HepG2 (cell line): ENCODE results near the gene TBC1D16. TPM values are rescaled to one million over a fixed set of nuclear protein-coding genes. Genes with fewer than 3 reads are reported as not detected.

Experiments used
- AGO2 ChIP-seq: fragments of 200-400 bp; formaldehyde crosslinking; optimal IDR thresholded peaks from 2 replicates; pipeline ENCODE3; 2017; ENCODE audit warnings: mild to moderate bottlenecking, low read depth, low read length, moderate library complexity
- ATF7-NPFF ChIP-seq: sonication (generic); formaldehyde crosslinking; IDR thresholded peaks from 2 replicates; pipeline ENCODE4 v1.8.1; 2023; ENCODE audit warnings: mild to moderate bottlenecking, low read depth, missing genetic modification reagents, moderate library complexity
- BRF2 ChIP-seq: sonication (generic); formaldehyde crosslinking; IDR thresholded peaks from 2 replicates; pipeline ENCODE4 v1.8.1; 2022; ENCODE audit warnings: mild to moderate bottlenecking, missing genetic modification reagents
- CAMTA2 ChIP-seq: sonication (generic); formaldehyde crosslinking; IDR thresholded peaks from 2 replicates; pipeline ENCODE4 v1.4.0; 2020; ENCODE audit warnings: mild to moderate bottlenecking, missing genetic modification reagents, borderline replicate concordance
- DMAP1 ChIP-seq: IDR thresholded peaks from 2 replicates; pipeline ENCODE4 v1.6.1; 2016
- DPF2 ChIP-seq: sonication (generic); formaldehyde crosslinking; IDR thresholded peaks from 2 replicates; pipeline ENCODE4 v1.4.0; 2020; ENCODE audit warnings: mild to moderate bottlenecking, low read depth, missing genetic modification reagents, borderline replicate concordance
- EEA1 ChIP-seq: sonication (generic); formaldehyde crosslinking; IDR thresholded peaks from 2 replicates; pipeline ENCODE4 v1.5.1; 2020; ENCODE audit warnings: mild to moderate bottlenecking, missing genetic modification reagents, borderline replicate concordance
- FOXM1 ChIP-seq: sonication (generic); formaldehyde crosslinking; IDR thresholded peaks from 2 replicates; pipeline ENCODE4 v1.5.0; 2020; ENCODE audit warnings: missing genetic modification reagents
- KAT7 ChIP-seq: IDR thresholded peaks from 2 replicates; pipeline ENCODE4 v1.6.1; 2018; ENCODE audit warnings: borderline replicate concordance, missing compliant biosample characterization
- NFE2 ChIP-seq: sonication (generic); formaldehyde crosslinking; IDR thresholded peaks from 2 replicates; pipeline ENCODE4 v1.4.0; 2020; ENCODE audit warnings: missing genetic modification reagents
- NFE2L2 ChIP-seq: fragments of 150-350 bp; IDR thresholded peaks from 2 replicates; pipeline ENCODE4 v1.6.1; 2014; ENCODE audit warnings: low read length
- PAWR ChIP-seq: sonication (generic); formaldehyde crosslinking; IDR thresholded peaks from 2 replicates; pipeline ENCODE4 v1.4.0; 2020; ENCODE audit warnings: missing genetic modification reagents, mild to moderate bottlenecking, borderline replicate concordance
- RAD21 ChIP-seq: fragments of 450-650 bp; formaldehyde crosslinking; IDR thresholded peaks from 2 replicates; pipeline ENCODE4 v1.5.0; 2020; ENCODE audit warnings: mild to moderate bottlenecking
- TEAD3 ChIP-seq: optimal IDR thresholded peaks from 2 replicates; pipeline ENCODE3; 2016; ENCODE audit warnings: borderline replicate concordance
- TGIF2 ChIP-seq: IDR thresholded peaks from 2 replicates; pipeline ENCODE4 v1.6.1; 2016; ENCODE audit warnings: control low read depth, missing compliant biosample characterization
- ZC3H13 ChIP-seq: sonication (generic); formaldehyde crosslinking; IDR thresholded peaks from 2 replicates; pipeline ENCODE4 v1.8.1; 2023; ENCODE audit warnings: mild to moderate bottlenecking, missing genetic modification reagents, moderate library complexity
- ZNF160 ChIP-seq: sonication (generic); formaldehyde crosslinking; IDR thresholded peaks from 2 replicates; pipeline ENCODE4 v1.8.0; 2022; ENCODE audit warnings: mild to moderate bottlenecking, inconsistent platforms, missing genetic modification reagents
- ZNF343 ChIP-seq: sonication (generic); formaldehyde crosslinking; IDR thresholded peaks from 2 replicates; pipeline ENCODE4 v1.4.0; 2020; ENCODE audit warnings: mild to moderate bottlenecking, missing genetic modification reagents
- ZNF383 ChIP-seq: sonication (generic); formaldehyde crosslinking; IDR thresholded peaks from 2 replicates; pipeline ENCODE4 v1.4.0; 2020; ENCODE audit warnings: missing genetic modification reagents, mild to moderate bottlenecking, borderline replicate concordance
- ZNF460 ChIP-seq: sonication (generic); formaldehyde crosslinking; IDR thresholded peaks from 2 replicates; pipeline ENCODE4 v1.5.1; 2020; ENCODE audit warnings: missing genetic modification reagents, mild to moderate bottlenecking, borderline replicate concordance
- ZNF484 ChIP-seq: sonication (generic); formaldehyde crosslinking; IDR thresholded peaks from 2 replicates; pipeline ENCODE4 v1.5.1; 2020; ENCODE audit warnings: mild to moderate bottlenecking, low read depth, missing genetic modification reagents, borderline replicate concordance
- ZNF7 ChIP-seq: IDR thresholded peaks from 2 replicates; pipeline ENCODE4 v1.6.1; 2016; ENCODE audit warnings: missing biosample characterization, missing genetic modification reagents
- ZNF775 ChIP-seq: sonication (generic); formaldehyde crosslinking; IDR thresholded peaks from 2 replicates; pipeline ENCODE4 v1.4.0; 2020; ENCODE audit warnings: missing genetic modification reagents, mild to moderate bottlenecking, moderate library complexity, borderline replicate concordance
- ZZZ3 ChIP-seq: sonication (generic); formaldehyde crosslinking; IDR thresholded peaks from 2 replicates; pipeline ENCODE4 v1.4.0; 2020; ENCODE audit warnings: missing genetic modification reagents, mild to moderate bottlenecking, borderline replicate concordance
- polyA plus RNA-seq, 8 experiments: library from polyadenylated mRNA; depleted of rRNA in 3 of 8; stranded (reverse) in 7 of 8; unstranded in 1 of 8; fragments of >200 nt; fragmentation: Illumina TruSeq in 4 of 8; extraction: Trizol in 4 of 8; gene quantifications; 2 replicates each; pipeline versions ENCODE4 v1.2.1 to v1.2.3, GENCODE V29; 2011 to 2016; ENCODE audit warnings: low read depth in 4 of 8, missing spikeins in 1 of 8, mixed read lengths in 1 of 8; ENCODE audit not compliant: insufficient read depth in 1 of 8
- total RNA-seq, 5 experiments: library from RNA; depleted of rRNA; stranded (reverse); fragments of >200 nt; fragmentation: Illumina TruSeq; extraction: Trizol; gene quantifications; 2 replicates each; pipeline ENCODE4 v1.2.3, GENCODE V29; 2016; ENCODE audit warnings: low read depth in 1 of 5
- TF ChIP-seq, protein P1 (sequence below), 2 experiments: sonication (generic) in 1 of 2; formaldehyde crosslinking in 1 of 2; IDR thresholded peaks; 2 replicates each; pipeline versions ENCODE4 v1.6.1 to v1.9.0; 2014 to 2022; ENCODE audit warnings: antibody characterized with exemption in 1 of 2, borderline replicate concordance in 1 of 2, inconsistent platforms in 1 of 2, low read depth in 1 of 2, missing genetic modification reagents in 1 of 2

TBC1D16 gene
- total and polyA plus RNA-seq, 2 of the 13 experiments (the other 11 are each of a cell fraction or from before 2014, with no cell fraction given), result 14.9 to 24.9 TPM

- TF ChIP-seq ZNF484, result no peak
- TF ChIP-seq ZC3H13, result no peak
- TF ChIP-seq ZNF343 (CRISPR knock-in tag), result no peak
- TF ChIP-seq PAWR (CRISPR knock-in tag), result no peak
- no peak for TF ChIP-seq TEAD3 (CRISPR knock-in tag)
- TF ChIP-seq NFE2 (CRISPR knock-in tag), result no peak
- TF ChIP-seq ZNF460 (CRISPR knock-in tag), result no peak
- TF ChIP-seq, protein P1, sequence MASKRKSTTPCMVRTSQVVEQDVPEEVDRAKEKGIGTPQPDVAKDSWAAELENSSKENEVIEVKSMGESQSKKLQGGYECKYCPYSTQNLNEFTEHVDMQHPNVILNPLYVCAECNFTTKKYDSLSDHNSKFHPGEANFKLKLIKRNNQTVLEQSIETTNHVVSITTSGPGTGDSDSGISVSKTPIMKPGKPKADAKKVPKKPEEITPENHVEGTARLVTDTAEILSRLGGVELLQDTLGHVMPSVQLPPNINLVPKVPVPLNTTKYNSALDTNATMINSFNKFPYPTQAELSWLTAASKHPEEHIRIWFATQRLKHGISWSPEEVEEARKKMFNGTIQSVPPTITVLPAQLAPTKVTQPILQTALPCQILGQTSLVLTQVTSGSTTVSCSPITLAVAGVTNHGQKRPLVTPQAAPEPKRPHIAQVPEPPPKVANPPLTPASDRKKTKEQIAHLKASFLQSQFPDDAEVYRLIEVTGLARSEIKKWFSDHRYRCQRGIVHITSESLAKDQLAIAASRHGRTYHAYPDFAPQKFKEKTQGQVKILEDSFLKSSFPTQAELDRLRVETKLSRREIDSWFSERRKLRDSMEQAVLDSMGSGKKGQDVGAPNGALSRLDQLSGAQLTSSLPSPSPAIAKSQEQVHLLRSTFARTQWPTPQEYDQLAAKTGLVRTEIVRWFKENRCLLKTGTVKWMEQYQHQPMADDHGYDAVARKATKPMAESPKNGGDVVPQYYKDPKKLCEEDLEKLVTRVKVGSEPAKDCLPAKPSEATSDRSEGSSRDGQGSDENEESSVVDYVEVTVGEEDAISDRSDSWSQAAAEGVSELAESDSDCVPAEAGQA (IDR thresholded peaks at IDR 0.05; ENCODE audit: low read depth), result no peak
- TF ChIP-seq, protein P1 (CRISPR knock-in tag; IDR thresholded peaks at IDR 0.05; ENCODE audit: borderline replicate concordance), result no peak
- TF ChIP-seq RAD21 (CRISPR knock-in tag), result 0 out of 2 replicates have a peak, but pooled peaks have one; percentile 19
- no peak for TF ChIP-seq EEA1
- no peak for TF ChIP-seq FOXM1 (CRISPR knock-in tag)
- no peak for TF ChIP-seq ZNF383
- TF ChIP-seq KAT7 (CRISPR knock-in tag), result 0 out of 2 replicates have a peak, but pooled peaks have one; percentile 8
- TF ChIP-seq TGIF2 (CRISPR knock-in tag), result no peak
- no peak for TF ChIP-seq ZNF775 (CRISPR knock-in tag)
- no peak for TF ChIP-seq DMAP1 (CRISPR knock-in tag)
- TF ChIP-seq ZNF160 (CRISPR knock-in tag), result no peak
- TF ChIP-seq ZNF7 (CRISPR knock-in tag), result no peak
- TF ChIP-seq CAMTA2 (CRISPR knock-in tag), result no peak
- TF ChIP-seq ZZZ3 (CRISPR knock-in tag), result no peak
- no peak for TF ChIP-seq DPF2 (CRISPR knock-in tag)
- no peak for TF ChIP-seq AGO2
- no peak for TF ChIP-seq NFE2L2
- TF ChIP-seq BRF2, result no peak
- no peak for TF ChIP-seq ATF7-NPFF
These were observed 46.4 kb downstream of the TBC1D16 start (continued) for GRCh38 chr17:79989106-79989835.
